A549 (cell line): Measurements from ENCODE around the gene ENAH. TPM values are rescaled to one million over a fixed set of nuclear protein-coding genes. Genes with fewer than 3 reads are reported as not detected.

Source experiments
- ATAC-seq, 2 experiments: fragments of 200-7000 bp in 1 of 2; fragments of >200 bp in 1 of 2; cut with Nextera tagmentation in 1 of 2; cut with Tn5 transposase in 1 of 2; 3 replicates each; pipeline versions ENCODE4 v1.8.0 to v1.9.1; 2018 to 2020; ENCODE audit warnings: mild to moderate bottlenecking in 1 of 2, moderate library complexity in 1 of 2
- CTCF ChIA-PET: fragments of 300-600 bp; sonication (Branson Sonifier 250); formaldehyde crosslinking; extraction: SDS; loops from one replicate; lab custom pipeline; 2021; ENCODE audit warnings: antibody characterized with exemption, inconsistent platforms; lab: Yijun Ruan, JAX
- POLR2A ChIA-PET: fragments of 350-600 bp; formaldehyde crosslinking; extraction: SDS; loops from one replicate; lab custom pipeline; 2021; ENCODE audit warnings: antibody characterized with exemption, inconsistent platforms; lab: Yijun Ruan, JAX
- DNase-seq, 2 experiments: peaks; one replicate each; pipeline versions ENCODE4 v3.0.0 to v3.0.0-alpha.2; 2011 to 2016; ENCODE audit warnings: low read depth in 1 of 2, low spot score in 1 of 2
- FAIRE-seq: peaks from 2 replicates; lab custom pipeline; 2011; peaks lifted over from hg19 to GRCh38; lab: Jason Lieb, UNC
- H3K27ac ChIP-seq, 2 experiments: fragments of >200 bp; sonication (Bioruptor Twin); formaldehyde crosslinking; 3 replicates each; pipeline ENCODE4 v1.5.1; 2016 to 2017
- H3K4me1 ChIP-seq: fragments of >200 bp; sonication (Bioruptor Twin); formaldehyde crosslinking; 3 replicates; pipeline ENCODE4 v1.6.1; 2016
- H3K4me2 ChIP-seq: fragments of >200 bp; sonication (Bioruptor Twin); formaldehyde crosslinking; 3 replicates; pipeline ENCODE4 v1.6.1; 2016
- H3K4me3 ChIP-seq: fragments of >200 bp; sonication (Bioruptor Twin); formaldehyde crosslinking; 3 replicates; pipeline ENCODE4 v1.5.1; 2016
- H3K9me3 ChIP-seq: fragments of >200 bp; sonication (Bioruptor Twin); formaldehyde crosslinking; 3 replicates; pipeline ENCODE4 v1.6.1; 2016
- CHD2 ChIP-seq: fragments of 150-350 bp; IDR thresholded peaks from 2 replicates; pipeline ENCODE4 v1.6.1; 2014; ENCODE audit warnings: low read length; ENCODE audit not compliant: partially characterized antibody
- E2F6 ChIP-seq: IDR thresholded peaks from 2 replicates; pipeline ENCODE4 v1.6.1; 2012; ENCODE audit warnings: low read depth, borderline replicate concordance
- EHF ChIP-seq: fragments of 250-450 bp; sonication (Bioruptor Pico); IDR thresholded peaks from 2 replicates; pipeline ENCODE4 v1.5.0; 2020; ENCODE audit warnings: mild to moderate bottlenecking
- EHMT2 ChIP-seq: fragments of 200-600 bp; sonication (generic); IDR thresholded peaks from 2 replicates; pipeline ENCODE4 v1.6.1; 2016; ENCODE audit warnings: antibody characterized with exemption, low read depth, mild to moderate bottlenecking, moderate library complexity
- EP300 ChIP-seq, 2 experiments: fragments of >200 bp; sonication (Bioruptor Twin); formaldehyde crosslinking; IDR thresholded peaks; 2 replicates in 1 of 2; 3 replicates in 1 of 2; pipeline ENCODE4 v1.6.1; 2016 to 2017
- ESRRA ChIP-seq: fragments of 150-350 bp; IDR thresholded peaks from 2 replicates; pipeline ENCODE4 v1.6.1; 2014; ENCODE audit warnings: mild to moderate bottlenecking, low read length, borderline replicate concordance
- FOSB ChIP-seq: fragments of 250-450 bp; sonication (Bioruptor Pico); IDR thresholded peaks from 2 replicates; pipeline ENCODE4 v1.5.0; 2020; ENCODE audit warnings: mild to moderate bottlenecking, moderate library complexity
- HDAC2 ChIP-seq: fragments of 200-600 bp; sonication (generic); IDR thresholded peaks from 2 replicates; pipeline ENCODE4 v1.6.1; 2016
- HEYL ChIP-seq: fragments of 250-450 bp; sonication (Bioruptor Pico); IDR thresholded peaks from 2 replicates; pipeline ENCODE4 v1.8.0; 2021; ENCODE audit warnings: mild to moderate bottlenecking, moderate library complexity
- HOXA7 ChIP-seq: fragments of 250-450 bp; sonication (Bioruptor Pico); IDR thresholded peaks from 2 replicates; pipeline ENCODE4 v1.5.0; 2020; ENCODE audit warnings: mild to moderate bottlenecking, moderate library complexity
- HOXB13 ChIP-seq: fragments of 250-450 bp; sonication (Bioruptor Pico); IDR thresholded peaks from 2 replicates; pipeline ENCODE4 v1.5.0; 2020; ENCODE audit warnings: low read depth, mild to moderate bottlenecking, moderate library complexity
- JUN ChIP-seq, 2 experiments: fragments of >200 bp; sonication (Bioruptor Twin); formaldehyde crosslinking; IDR thresholded peaks; 2 replicates in 1 of 2; 3 replicates in 1 of 2; pipeline ENCODE4 v1.6.1; 2016 to 2017
- JUNB ChIP-seq: fragments of >200 bp; sonication (Bioruptor Twin); formaldehyde crosslinking; IDR thresholded peaks from 2 replicates; pipeline ENCODE4 v1.6.1; 2016
- KDM5A ChIP-seq: fragments of 200-600 bp; sonication (generic); IDR thresholded peaks from 2 replicates; pipeline ENCODE4 v1.6.1; 2016; ENCODE audit warnings: antibody characterized with exemption, mild to moderate bottlenecking
- MAZ ChIP-seq: fragments of 150-350 bp; IDR thresholded peaks from 2 replicates; pipeline ENCODE4 v1.6.1; 2014; ENCODE audit warnings: antibody characterized with exemption, low read depth, low read length, borderline replicate concordance
- PHF8 ChIP-seq: fragments of 200-600 bp; sonication (generic); IDR thresholded peaks from 2 replicates; pipeline ENCODE4 v1.6.1; 2016; ENCODE audit warnings: low read depth, mild to moderate bottlenecking, antibody characterized with exemption, moderate library complexity, borderline replicate concordance
- POLR2AphosphoS2 ChIP-seq: conservative IDR thresholded peaks from 2 replicates; pipeline ENCODE4 v1.6.1; 2012; ENCODE audit warnings: low read length, improper control_type of control experiment, inconsistent platforms
- RAD21 ChIP-seq, 2 experiments: fragments of >200 bp in 1 of 2; sonication (Bioruptor Twin) in 1 of 2; formaldehyde crosslinking in 1 of 2; IDR thresholded peaks in 1 of 2; conservative IDR thresholded peaks in 1 of 2; 2 replicates in 1 of 2; 3 replicates in 1 of 2; pipeline ENCODE4 v1.6.1; 2012 to 2018; ENCODE audit warnings: inconsistent platforms in 1 of 2
- RCOR1 ChIP-seq: fragments of 150-350 bp; IDR thresholded peaks from 2 replicates; pipeline ENCODE4 v1.6.1; 2014; ENCODE audit warnings: antibody characterized with exemption, low read length, low read depth
- REST ChIP-seq: fragments of 200-600 bp; sonication (generic); IDR thresholded peaks from 2 replicates; pipeline ENCODE4 v1.6.1; 2016; ENCODE audit warnings: antibody characterized with exemption, mild to moderate bottlenecking, moderate library complexity
- USF2 ChIP-seq: fragments of 450-650 bp; IDR thresholded peaks from 2 replicates; pipeline ENCODE4 v1.6.1; 2014; ENCODE audit warnings: antibody characterized with exemption
- ZC3H11A ChIP-seq: fragments of 450-650 bp; IDR thresholded peaks from 2 replicates; pipeline ENCODE4 v1.6.1; 2014; ENCODE audit warnings: antibody characterized with exemption, mild to moderate bottlenecking
- WGBS: methylation state at CpG from one replicate; pipeline ENCODE4 v1.1.6; 2017; ENCODE audit errors: missing lambda C conversion rate; 5-methylcytosine and 5-hydroxymethylcytosine counted together
- polyA plus RNA-seq, 4 experiments: library from polyadenylated mRNA; depleted of rRNA in 3 of 4; stranded (reverse); fragments of >200 nt; fragmentation: RNase III in 1 of 4; extraction: RNeasy Plus Mini Kit Qiagen cat#74134 plus additional on column Dnase treatment in 1 of 4; gene quantifications; 2 replicates in 3 of 4; 3 replicates in 1 of 4; pipeline ENCODE4 v1.2.3, GENCODE V29; 2011 to 2017
- TF ChIP-seq, protein P1 (sequence below): fragments of >200 bp; sonication (Bioruptor Twin); formaldehyde crosslinking; IDR thresholded peaks from 3 replicates; pipeline ENCODE4 v1.6.1; 2016

ENAH gene
- polyA plus RNA-seq, 2 of the 4 experiments (the other 2 are of a cell fraction), result 142 to 155 TPM

- no peak overlapping the region for H3K4me2 ChIP-seq
- no peak for DNase-seq
- ChIA-PET POLR2A (interaction anchor here (0.6 kb wide), 1 partner anchor 89 kb away, joined by 3 read pairs; no protein-coding TSS in a partner anchor), CTCF (interaction anchor here (0.6 to 2.0 kb wide), 7 partner anchors 9 to 196 kb away, joined by 3 to 6 read pairs (median 3); partner anchors contain the start of gene SRP9)
- H3K4me3 ChIP-seq, result no peak overlapping the region
- H3K9me3 ChIP-seq, result no peaks in the 10 kb centered on the region
- H3K4me1 ChIP-seq, result peaks cover 38% of the 10 kb centered on the region; the same call in 2 of the 3 replicates
- no peak overlapping the region for H3K27ac ChIP-seq
- ATAC-seq, result no peak
- TF ChIP-seq ZC3H11A, result no peak
- no peak for TF ChIP-seq HOXA7 (CRISPR knock-in tag)
- TF ChIP-seq, protein P1, sequence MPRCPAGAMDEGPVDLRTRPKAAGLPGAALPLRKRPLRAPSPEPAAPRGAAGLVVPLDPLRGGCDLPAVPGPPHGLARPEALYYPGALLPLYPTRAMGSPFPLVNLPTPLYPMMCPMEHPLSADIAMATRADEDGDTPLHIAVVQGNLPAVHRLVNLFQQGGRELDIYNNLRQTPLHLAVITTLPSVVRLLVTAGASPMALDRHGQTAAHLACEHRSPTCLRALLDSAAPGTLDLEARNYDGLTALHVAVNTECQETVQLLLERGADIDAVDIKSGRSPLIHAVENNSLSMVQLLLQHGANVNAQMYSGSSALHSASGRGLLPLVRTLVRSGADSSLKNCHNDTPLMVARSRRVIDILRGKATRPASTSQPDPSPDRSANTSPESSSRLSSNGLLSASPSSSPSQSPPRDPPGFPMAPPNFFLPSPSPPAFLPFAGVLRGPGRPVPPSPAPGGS, result no peak
- TF ChIP-seq JUNB, result no peak
- no peak for TF ChIP-seq HDAC2
- no peak for TF ChIP-seq EHF
- no peak for TF ChIP-seq CHD2
- no peak for TF ChIP-seq FOSB
- TF ChIP-seq KDM5A, result no peak
- no peak for TF ChIP-seq EP300 (IDR thresholded peaks at IDR 0.05)
- no peak for TF ChIP-seq REST
- no peak for TF ChIP-seq HEYL (CRISPR knock-in tag)
- TF ChIP-seq JUN (IDR thresholded peaks at IDR 0.05), result no peak
- no peak for TF ChIP-seq ESRRA
- TF ChIP-seq POLR2AphosphoS2, result no peak
- no peak for TF ChIP-seq USF2
- no peak for TF ChIP-seq MAZ
- no peak for TF ChIP-seq HOXB13 (CRISPR knock-in tag)
- no peak for TF ChIP-seq EHMT2
- no peak for TF ChIP-seq PHF8
- WGBS, result 49% methylated on average over 3 of the region's 3 CpGs
- FAIRE-seq, result no peak
Measured at GRCh38 chr1:225581186-225581585, 71.7 kb downstream of the ENAH start.

DNA sequence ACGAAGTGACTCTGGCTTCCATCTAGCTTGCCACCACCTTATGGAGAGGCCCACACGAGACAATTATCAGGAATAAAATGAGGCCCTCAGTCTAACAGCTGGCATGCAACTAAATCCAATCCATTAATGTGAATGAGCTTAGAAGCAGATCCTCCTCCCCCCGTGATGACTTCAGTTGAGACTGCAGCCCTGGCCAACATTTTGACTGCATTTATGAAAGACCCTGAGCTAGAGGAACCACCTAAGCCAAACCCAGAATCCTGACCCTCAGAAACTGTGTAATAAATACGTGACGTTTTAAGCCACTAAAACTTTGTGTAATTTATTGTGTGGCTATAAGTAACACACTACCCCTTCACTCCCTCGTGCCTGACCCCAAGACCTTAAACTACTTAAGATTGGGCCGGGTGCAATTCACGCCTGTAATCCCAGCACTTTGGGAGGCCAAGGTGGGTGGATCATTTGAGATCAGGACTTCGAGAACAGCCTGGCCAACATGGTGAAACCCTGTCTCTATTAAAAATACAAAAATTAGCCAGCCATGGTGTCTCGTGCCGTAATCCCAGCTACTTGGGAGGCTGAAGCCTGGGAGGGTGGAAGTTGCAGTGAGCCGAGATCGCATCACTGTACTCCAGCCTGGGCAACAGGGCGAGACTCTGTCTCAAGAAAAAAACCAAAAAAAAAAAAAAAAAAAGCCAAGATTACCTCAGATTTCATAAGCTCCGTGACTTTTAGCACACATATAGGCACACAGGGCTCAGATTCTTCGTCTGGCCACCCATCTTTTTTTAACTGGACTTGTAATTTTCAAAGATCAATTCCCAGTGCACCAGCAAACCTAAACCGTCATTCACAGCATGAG, 72.5 kb downstream of the ENAH start:
- CTCF ChIA-PET, result interaction anchor here (0.6 to 1.6 kb wide), 9 partner anchors 10 to 197 kb away, joined by 3 to 4 read pairs (median 3); partner anchors contain the start of gene SRP9
- Histone ChIP-seq H3K4me3 (no peak overlapping the region), H3K4me1 (peaks cover 38% of the 10 kb centered on the region; the same call in 2 of the 3 replicates), H3K27ac (no peak overlapping the region), H3K9me3 (no peaks in the 10 kb centered on the region), H3K4me2 (no peak overlapping the region)
- DNase-seq, result no peak
- no peak for ATAC-seq
- no peak for FAIRE-seq
- WGBS, result 84% methylated on average over 17 of the region's 17 CpGs
- POLR2A ChIA-PET, result no interaction called here
- TF ChIP-seq FOSB, result no peak
- no peak for TF ChIP-seq E2F6
- TF ChIP-seq RCOR1, result no peak
- no peak for TF ChIP-seq RAD21 (conservative IDR thresholded peaks at IDR 0.05 in 1 of 2, IDR thresholded peaks at IDR 0.05 in 1 of 2)
- TF ChIP-seq, protein P1, result no peak
- no peak for TF ChIP-seq REST
